H1 (cell line): ENCODE measurements around the gene DEFB108B. TPM values are rescaled to one million over a fixed set of nuclear protein-coding genes. Genes with fewer than 3 reads are reported as not detected.
A peak's percentile ranks its signal among the peaks of the same experiment; 100 is the strongest.
"Not testable (repeated sequence)": the region's sequence is repeated elsewhere in the genome, so short reads cannot be mapped to it uniquely, and the experiment has no call there.

Experiments
- CTCF ChIA-PET: fragments of 300-600 bp; sonication (Branson Sonifier 250); formaldehyde crosslinking; loops from one replicate; lab custom pipeline; 2021; ENCODE audit not compliant: partially characterized antibody; lab: Charles Lee
- POLR2A ChIA-PET: fragments of 300-600 bp; sonication (Branson Sonifier 250); formaldehyde crosslinking; loops from one replicate; lab custom pipeline; 2021; ENCODE audit warnings: inconsistent platforms; ENCODE audit not compliant: partially characterized antibody; lab: Charles Lee
- DNase-seq, 2 experiments: peaks; one replicate each; pipeline versions ENCODE4 v3.0.0 to v3.0.0-alpha.2; 2010 to 2022; ENCODE audit warnings: low spot score in 2 of 2, low read depth in 1 of 2, mixed read lengths in 1 of 2
- FAIRE-seq: peaks from 2 replicates; lab custom pipeline; 2011; peaks lifted over from hg19 to GRCh38; lab: Jason Lieb, UNC
- H2AFZ ChIP-seq: 2 replicates; pipeline ENCODE4 v1.8.1; 2012; ENCODE audit warnings: low read length, inconsistent platforms
- H2AK5ac ChIP-seq: 2 replicates; pipeline ENCODE4 v1.6.1; 2013; ENCODE audit warnings: low read depth, low read length
- H2BK120ac ChIP-seq: replicated peaks from 2 replicates; pipeline ENCODE3; 2013; ENCODE audit warnings: low read depth, low read length, inconsistent platforms
- H2BK12ac ChIP-seq: 2 replicates; pipeline ENCODE4 v1.6.1; 2013; ENCODE audit warnings: low read depth, low read length
- H2BK15ac ChIP-seq: 2 replicates; pipeline ENCODE4 v1.6.1; 2013; ENCODE audit warnings: low read length
- H2BK20ac ChIP-seq: 2 replicates; pipeline ENCODE4 v1.6.1; 2013; ENCODE audit warnings: low read length
- H2BK5ac ChIP-seq: 2 replicates; pipeline ENCODE4 v1.6.1; 2013; ENCODE audit warnings: low read depth, low read length
- H3K14ac ChIP-seq: 2 replicates; pipeline ENCODE4 v1.6.1; 2013; ENCODE audit warnings: inconsistent platforms; ENCODE audit not compliant: insufficient read length
- H3K18ac ChIP-seq: 2 replicates; pipeline ENCODE4 v1.6.1; 2013; ENCODE audit warnings: low read length; ENCODE audit errors: extremely low read depth
- H3K23ac ChIP-seq: 2 replicates; pipeline ENCODE4 v1.6.1; 2013; ENCODE audit warnings: inconsistent platforms; ENCODE audit not compliant: insufficient read length
- H3K23me2 ChIP-seq: 2 replicates; pipeline ENCODE4 v1.6.1; 2013; ENCODE audit warnings: low read depth, low read length
- H3K27ac ChIP-seq: 2 replicates; pipeline ENCODE4 v1.6.1; 2011; ENCODE audit warnings: low read depth, low read length, inconsistent platforms
- H3K27me3 ChIP-seq, 4 experiments: replicated peaks in 1 of 4; 1 replicate in 1 of 4; 2 replicates in 3 of 4; pipeline versions ENCODE4 v1.6.1 to v1.8.1; 2011 to 2013; ENCODE audit warnings: low read length in 3 of 4, mild to moderate bottlenecking in 3 of 4, inconsistent platforms in 2 of 4, mixed read lengths in 2 of 4, moderate library complexity in 1 of 4; ENCODE audit not compliant: control insufficient read depth in 3 of 4, insufficient read depth in 3 of 4; ENCODE audit errors: extremely low read depth in 1 of 4
- H3K36me3 ChIP-seq, 4 experiments: 2 replicates each; pipeline versions ENCODE4 v1.6.1 to v1.8.1; 2011 to 2013; ENCODE audit warnings: mild to moderate bottlenecking in 4 of 4, low read length in 3 of 4, moderate library complexity in 2 of 4, control low read depth in 1 of 4, inconsistent platforms in 1 of 4; ENCODE audit not compliant: insufficient read depth in 4 of 4, control insufficient read depth in 2 of 4
- H3K4ac ChIP-seq: replicated peaks from 2 replicates; pipeline ENCODE3; 2013; ENCODE audit warnings: low read length, low read depth, mixed read lengths, inconsistent platforms; ENCODE audit not compliant: insufficient read length
- H3K4me1 ChIP-seq, 4 experiments: replicated peaks in 1 of 4; 1 replicate in 1 of 4; 2 replicates in 3 of 4; pipeline versions ENCODE4 v1.6.1 to v1.8.1; 2011 to 2013; ENCODE audit warnings: low read length in 3 of 4, inconsistent platforms in 2 of 4, mixed read lengths in 1 of 4; ENCODE audit not compliant: insufficient read depth in 4 of 4, control insufficient read depth in 3 of 4
- H3K4me2 ChIP-seq, 2 experiments: 2 replicates each; pipeline versions ENCODE4 v1.6.1 to v1.8.1; 2011 to 2013; ENCODE audit warnings: low read depth in 2 of 2, low read length in 2 of 2, control low read depth in 1 of 2, inconsistent platforms in 1 of 2, mild to moderate bottlenecking in 1 of 2; ENCODE audit not compliant: insufficient read depth in 1 of 2
- H3K4me3 ChIP-seq, 4 experiments: fragments of 200-600, 300-600 bp in 1 of 4; sonication (generic), shearing (Covaris generic), sonication (Bioruptor Twin) in 1 of 4; 2 replicates each; pipeline versions ENCODE4 v1.5.1 to v1.8.1; 2011 to 2016; ENCODE audit warnings: low read length in 4 of 4, low read depth in 3 of 4, control low read depth in 2 of 4, inconsistent platforms in 2 of 4, mild to moderate bottlenecking in 2 of 4, mixed read lengths in 1 of 4, moderate library complexity in 1 of 4; ENCODE audit not compliant: insufficient read depth in 2 of 4; ENCODE audit errors: extremely low read depth in 1 of 4
- H3K56ac ChIP-seq: replicated peaks from 2 replicates; pipeline ENCODE3; 2013; ENCODE audit warnings: low read depth, mild to moderate bottlenecking, mixed read lengths, low read length, inconsistent platforms; ENCODE audit not compliant: insufficient read length
- H3K79me1 ChIP-seq: 2 replicates; pipeline ENCODE4 v1.6.1; 2013; ENCODE audit warnings: low read depth, low read length, control low read depth
- H3K79me2 ChIP-seq, 2 experiments: 2 replicates each; pipeline versions ENCODE4 v1.6.1 to v1.8.1; 2012 to 2013; ENCODE audit warnings: low read length in 2 of 2, mild to moderate bottlenecking in 2 of 2, inconsistent platforms in 1 of 2; ENCODE audit not compliant: insufficient read depth in 2 of 2, control insufficient read depth in 1 of 2
- H3K9ac ChIP-seq, 4 experiments: replicated peaks in 1 of 4; 1 replicate in 1 of 4; 2 replicates in 3 of 4; pipeline versions ENCODE4 v1.6.1 to v1.8.1; 2011 to 2013; ENCODE audit warnings: low read depth in 3 of 4, low read length in 3 of 4, control low read depth in 2 of 4, mild to moderate bottlenecking in 2 of 4, moderate library complexity in 2 of 4, inconsistent platforms in 1 of 4; ENCODE audit errors: extremely low read depth in 1 of 4
- H3K9me3 ChIP-seq, 2 experiments: 2 replicates each; pipeline versions ENCODE4 v1.6.1 to v1.8.1; 2012 to 2013; ENCODE audit warnings: mild to moderate bottlenecking in 2 of 2, moderate library complexity in 2 of 2, control low read depth in 1 of 2, inconsistent platforms in 1 of 2, low read depth in 1 of 2, low read length in 1 of 2, mixed read lengths in 1 of 2; ENCODE audit not compliant: insufficient read depth in 2 of 2
- H4K20me1 ChIP-seq, 2 experiments: replicated peaks in 1 of 2; 2 replicates each; pipeline versions ENCODE3 to v1.8.1; 2011 to 2013; ENCODE audit warnings: inconsistent platforms in 2 of 2, low read length in 2 of 2, mild to moderate bottlenecking in 1 of 2; ENCODE audit not compliant: insufficient read depth in 2 of 2, control insufficient read depth in 1 of 2
- H4K5ac ChIP-seq: 2 replicates; pipeline ENCODE4 v1.6.1; 2013; ENCODE audit warnings: low read length, low read depth, mixed read lengths, inconsistent platforms; ENCODE audit not compliant: insufficient read length
- H4K8ac ChIP-seq: 2 replicates; pipeline ENCODE4 v1.8.0; 2013; ENCODE audit warnings: mild to moderate bottlenecking, moderate library complexity, low read length, inconsistent platforms; ENCODE audit not compliant: insufficient read depth; ENCODE audit errors: extremely low read depth
- H4K91ac ChIP-seq: replicated peaks from 2 replicates; pipeline ENCODE3; 2013; ENCODE audit warnings: low read length, mixed read lengths, inconsistent platforms; ENCODE audit not compliant: insufficient read length
- WGBS, 2 experiments: shearing (Covaris generic) in 1 of 2; methylation state at CpG; one replicate each; pipeline versions ENCODE4 v1.1.6 to v1.1.7; 2013 to 2015; ENCODE audit warnings: low lambda C conversion rate in 2 of 2, mixed read lengths in 2 of 2, inconsistent platforms in 1 of 2, low coverage in 1 of 2, missing lambda C conversion rate in 1 of 2; ENCODE audit not compliant: insufficient replicate concordance in 2 of 2, insufficient coverage in 1 of 2, insufficient read length in 1 of 2; ENCODE audit errors: extremely low coverage in 1 of 2, missing lambda C conversion rate in 1 of 2; 5-methylcytosine and 5-hydroxymethylcytosine counted together
- polyA plus RNA-seq, 7 experiments: library from polyadenylated mRNA; depleted of rRNA in 3 of 7; stranded (reverse) in 5 of 7; unstranded in 2 of 7; fragments of >200 nt in 5 of 7; fragments of 200-250 nt in 2 of 7; gene quantifications; 1 replicate in 5 of 7; 2 replicates in 1 of 7; 4 replicates in 1 of 7; pipeline versions ENCODE4 v1.2.1 to v1.2.3, GENCODE V29; 2011 to 2013; ENCODE audit warnings: missing spikeins in 2 of 7, mixed read lengths in 2 of 7
- total RNA-seq: library from RNA; stranded (reverse); fragmentation: NEBNext Ultra II Directional; extraction: Animal tissue kit (Norgen Biotek cat#: 25700); gene quantifications from 2 replicates; pipeline ENCODE4 v1.2.1, GENCODE V29; 2021

The DEFB108B gene
- total and polyA plus RNA-seq, 2 of the 8 experiments (the other 6 are each of a cell fraction or from before 2014, with no cell fraction given) = not detected

DNA sequence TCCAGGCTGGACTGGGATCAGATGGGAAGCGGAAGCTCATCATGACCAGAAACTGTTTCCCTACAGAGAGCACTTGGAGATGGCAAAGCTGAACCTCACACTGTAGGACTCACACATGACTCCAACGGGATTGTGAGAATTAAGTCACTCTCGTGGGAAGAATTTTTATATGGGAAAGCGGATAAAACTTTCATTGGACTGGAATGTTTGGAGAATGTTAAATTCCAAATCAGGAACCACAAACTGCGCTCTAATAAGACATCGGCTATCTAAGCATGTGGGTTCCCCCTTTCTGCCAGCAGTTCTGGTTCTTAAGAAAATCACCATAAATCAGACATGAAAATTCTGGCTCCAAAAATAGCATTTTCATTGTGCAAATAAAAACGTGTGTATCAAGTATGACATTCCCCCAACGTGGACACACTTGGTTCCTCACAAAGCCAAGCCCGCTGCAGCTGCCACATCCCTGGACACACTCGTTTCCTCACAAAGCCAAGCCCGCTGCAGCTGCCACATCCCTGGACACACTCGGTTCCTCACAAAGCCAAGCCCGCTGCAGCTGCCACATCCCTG, 33.4 kb upstream of the DEFB108B start:
- H3K23me2 ChIP-seq, H2AFZ ChIP-seq, H2BK20ac ChIP-seq, H3K27ac ChIP-seq, POLR2A ChIA-PET, H3K79me1 ChIP-seq, H2BK15ac ChIP-seq, H3K4me1 ChIP-seq, H3K9ac ChIP-seq, H3K4me2 ChIP-seq, FAIRE-seq, H2BK120ac ChIP-seq, H4K20me1 ChIP-seq, H3K27me3 ChIP-seq, H3K4me3 ChIP-seq, H3K4ac ChIP-seq, H4K8ac ChIP-seq, H2BK5ac ChIP-seq, H4K5ac ChIP-seq, H3K79me2 ChIP-seq, H3K23ac ChIP-seq, H3K9me3 ChIP-seq, H3K14ac ChIP-seq, H3K56ac ChIP-seq, H2BK12ac ChIP-seq, H4K91ac ChIP-seq, H3K18ac ChIP-seq, H3K36me3 ChIP-seq, H2AK5ac ChIP-seq: not testable (repeated sequence)
- WGBS, 2 experiments = 85% methylated on average over 13 of the region's 13 CpGs; no CpG with 5 or more reads in 1 of the 2 experiments
- CTCF ChIA-PET = interaction anchor here (1.0 to 1.4 kb wide), 7 partner anchors 13 to 143 kb away, joined by 3 to 7 read pairs (median 3); no protein-coding TSS in a partner anchor
- DNase-seq = peak in 1 of 2 experiments; percentile 22
